ENCODE results near the gene S100A5.
"Not testable (repeated sequence)": the region's sequence is repeated elsewhere in the genome, so short reads cannot be mapped to it uniquely, and the experiment has no call there.

S100A5 gene

GRCh38 chr1:153520818-153521476 lies 19.8 kb downstream of the S100A5 start:
- ChIA-PET CTCF (interaction anchor here (0.6 to 3.3 kb wide), 4 partner anchors 11 to 465 kb away, joined by 3 to 16 read pairs (median 6); partner anchors contain the start of gene RAB13), POLR2A (interaction anchor here (1.0 to 1.8 kb wide), 4 partner anchors 47 to 263 kb away, joined by 3 to 10 read pairs (median 4); partner anchors contain the start of genes CHTOP, S100A1 and S100A13)
- no peak for TF ChIP-seq ARNT (IDR thresholded peaks at IDR 0.05)
- TF ChIP-seq BHLHE40 (IDR thresholded peaks at IDR 0.05; ENCODE audit: borderline replicate concordance): no peak
- no peak for TF ChIP-seq TARDBP (IDR thresholded peaks at IDR 0.05)
- TF ChIP-seq FOXK2 (IDR thresholded peaks at IDR 0.05): no peak
- TF ChIP-seq L3MBTL2 (conservative IDR thresholded peaks at IDR 0.05): no peak
- no peak for TF ChIP-seq SP1 (IDR thresholded peaks at IDR 0.05)
- no peak for TF ChIP-seq SUZ12 (IDR thresholded peaks at IDR 0.05)
- no peak for TF ChIP-seq FOXM1 (IDR thresholded peaks at IDR 0.05; ENCODE audit: borderline replicate concordance)
- no peak for TF ChIP-seq PKNOX1 (IDR thresholded peaks at IDR 0.05)
- TF ChIP-seq HDGF (IDR thresholded peaks at IDR 0.05; ENCODE audit: borderline replicate concordance): no peak
- DNase-seq (ENCODE audit: extremely low spot score): no peak

GRCh38 chr1:153520137-153520691 lies 20.5 kb downstream of the S100A5 start:
- DNase-seq (ENCODE audit: extremely low spot score): not testable (repeated sequence)
- CTCF ChIA-PET: interaction anchor here (0.6 to 3.3 kb wide), 4 partner anchors 9 to 292 kb away, joined by 4 to 16 read pairs (median 6); no protein-coding TSS in a partner anchor
- POLR2A ChIA-PET: interaction anchor here (1.0 to 1.8 kb wide), 4 partner anchors 48 to 263 kb away, joined by 3 to 10 read pairs (median 4); partner anchors contain the start of genes CHTOP, S100A1 and S100A13

DNA sequence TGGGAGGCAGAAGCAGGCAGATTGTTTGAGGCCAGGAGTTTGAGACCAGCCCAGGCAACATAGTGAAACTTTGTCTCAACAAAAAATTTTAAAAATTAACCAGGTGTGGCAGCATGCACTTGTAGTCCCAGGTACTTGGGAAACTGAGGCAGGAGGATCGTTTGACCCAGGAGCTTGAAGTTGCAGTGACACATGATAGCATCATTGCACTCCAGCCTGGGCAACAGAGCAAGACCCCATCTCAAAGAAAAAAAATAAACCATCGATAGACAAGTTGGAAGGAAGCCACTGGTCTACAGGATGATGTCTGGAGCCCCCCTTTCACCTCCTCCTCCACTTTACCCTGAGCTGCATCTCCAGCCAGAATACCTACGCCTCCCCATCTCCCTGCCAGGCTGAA lies 21.5 kb downstream of the S100A5 start:
- CTCF ChIA-PET: no interaction called here
- DNase-seq (ENCODE audit: extremely low spot score): no peak
- POLR2A ChIA-PET: interaction anchor here (1.6 to 1.8 kb wide), 2 partner anchors 108 to 115 kb away, joined by 5 to 10 read pairs; partner anchors contain the start of genes CHTOP, S100A1 and S100A13
- no peak for TF ChIP-seq LEF1 (IDR thresholded peaks at IDR 0.05; ENCODE audit: borderline replicate concordance)
- no peak for TF ChIP-seq CTBP1 (IDR thresholded peaks at IDR 0.05; ENCODE audit: borderline replicate concordance)
- TF ChIP-seq NFRKB (IDR thresholded peaks at IDR 0.05): no peak
- no peak for TF ChIP-seq ARNT (IDR thresholded peaks at IDR 0.05)
- TF ChIP-seq ELF4 (IDR thresholded peaks at IDR 0.05): no peak
- no peak for TF ChIP-seq TARDBP (IDR thresholded peaks at IDR 0.05)
- no peak for TF ChIP-seq BHLHE40 (IDR thresholded peaks at IDR 0.05; ENCODE audit: borderline replicate concordance)
- no peak for TF ChIP-seq L3MBTL2 (conservative IDR thresholded peaks at IDR 0.05)
- no peak for TF ChIP-seq FOXM1 (IDR thresholded peaks at IDR 0.05; ENCODE audit: borderline replicate concordance)
- TF ChIP-seq SUZ12 (IDR thresholded peaks at IDR 0.05): no peak
- TF ChIP-seq HDGF (IDR thresholded peaks at IDR 0.05; ENCODE audit: borderline replicate concordance): no peak
- no peak for TF ChIP-seq ZNF384 (IDR thresholded peaks at IDR 0.05)
- TF ChIP-seq PKNOX1 (IDR thresholded peaks at IDR 0.05): no peak
- TF ChIP-seq FOXA1 (IDR thresholded peaks at IDR 0.05): no peak
- no peak for TF ChIP-seq FOXK2 (IDR thresholded peaks at IDR 0.05)
- no peak for TF ChIP-seq SP1 (IDR thresholded peaks at IDR 0.05)

GRCh38 chr1:153515504-153516394 lies 25.0 kb downstream of the S100A5 start:
- POLR2A ChIA-PET: interaction anchor here (1.0 to 1.5 kb wide), 3 partner anchors 53 to 118 kb away, joined by 4 to 9 read pairs (median 4); partner anchors contain the start of gene CHTOP
- TF ChIP-seq FOXA1 (IDR thresholded peaks at IDR 0.05) (no peak), TARDBP (IDR thresholded peaks at IDR 0.05) (no peak), HDGF (IDR thresholded peaks at IDR 0.05; ENCODE audit: borderline replicate concordance) (no peak), ELF4 (IDR thresholded peaks at IDR 0.05) (no peak), SUZ12 (IDR thresholded peaks at IDR 0.05) (no peak), ZNF384 (IDR thresholded peaks at IDR 0.05) (no peak), FOXM1 (IDR thresholded peaks at IDR 0.05; ENCODE audit: borderline replicate concordance) (no peak)
- DNase-seq (ENCODE audit: extremely low spot score): no peak
- CTCF ChIA-PET: interaction anchor here (1.5 to 2.4 kb wide), 2 partner anchors 17 to 53 kb away, joined by 5 to 7 read pairs; no protein-coding TSS in a partner anchor

DNA sequence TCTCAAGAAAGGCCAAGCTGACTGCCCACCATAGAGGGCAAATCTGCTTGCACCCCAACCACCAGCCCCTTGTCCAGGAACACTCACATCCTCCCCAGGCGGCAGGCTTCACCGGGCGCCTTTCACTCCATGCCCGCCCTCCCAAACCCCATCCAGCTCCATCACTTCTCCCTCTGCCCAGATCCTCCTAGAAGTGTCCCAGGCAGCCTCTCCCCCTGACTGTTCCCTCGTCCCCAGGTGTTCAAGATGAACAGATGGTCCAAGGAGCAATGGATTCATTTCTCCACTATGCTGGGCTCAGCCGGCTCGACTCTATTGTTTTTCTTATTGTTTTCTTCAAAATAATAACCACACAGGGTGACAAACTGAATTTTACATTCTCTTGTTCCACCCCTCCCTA lies 27.1 kb downstream of the S100A5 start:
- TF ChIP-seq HDGF (IDR thresholded peaks at IDR 0.05; ENCODE audit: borderline replicate concordance): no peak
- TF ChIP-seq BHLHE40 (IDR thresholded peaks at IDR 0.05; ENCODE audit: borderline replicate concordance): no peak
- TF ChIP-seq ZNF384 (IDR thresholded peaks at IDR 0.05): no peak
- TF ChIP-seq SUZ12 (IDR thresholded peaks at IDR 0.05): no peak
- TF ChIP-seq SP1 (IDR thresholded peaks at IDR 0.05): no peak
- TF ChIP-seq L3MBTL2 (conservative IDR thresholded peaks at IDR 0.05): no peak
- TF ChIP-seq FOXA1 (IDR thresholded peaks at IDR 0.05): no peak
- TF ChIP-seq PKNOX1 (IDR thresholded peaks at IDR 0.05): no peak
- no peak for TF ChIP-seq LEF1 (IDR thresholded peaks at IDR 0.05; ENCODE audit: borderline replicate concordance)
- no peak for TF ChIP-seq ARNT (IDR thresholded peaks at IDR 0.05)
- TF ChIP-seq CTBP1 (IDR thresholded peaks at IDR 0.05; ENCODE audit: borderline replicate concordance): no peak
- TF ChIP-seq FOXM1 (IDR thresholded peaks at IDR 0.05; ENCODE audit: borderline replicate concordance): no peak
- CTCF ChIA-PET: interaction anchor here (1.1 kb wide), 1 partner anchor 53 kb away, joined by 3 read pairs; no protein-coding TSS in a partner anchor
- POLR2A ChIA-PET: no interaction called here
- no peak for DNase-seq (ENCODE audit: extremely low spot score)

Data from HEK293T (cell line).